Measurements from ENCODE around the gene RBMX. TPM values are rescaled to one million over a fixed set of nuclear protein-coding genes. Genes with fewer than 3 reads are reported as not detected.

The RBMX gene
- total RNA-seq, 1 donor from 2014 or later: 133 TPM

GRCh38 chrX:136867518-136867917 lies 13.0 kb downstream of the RBMX start:
- H3K27ac ChIP-seq (ENCODE audit: low read depth, low read length): no peak overlapping the region
- no peaks in the 10 kb centered on the region for H3K9me3 ChIP-seq (ENCODE audit: insufficient read depth, low read depth, low read length)
- H3K4me1 ChIP-seq (ENCODE audit: insufficient read depth, low read length): no peaks in the 10 kb centered on the region
- H3K4me2 ChIP-seq (ENCODE audit: low read length): no peak overlapping the region
- peaks cover 42% of the 10 kb centered on the region for H3K79me2 ChIP-seq (ENCODE audit: insufficient read depth, low read length)
- Mint-ChIP-seq H3K27me3 (ENCODE audit: low read depth, unreplicated experiment) (no peaks in the 10 kb centered on the region), H3K4me3 (ENCODE audit: unreplicated experiment) (no peak overlapping the region), H3K9me3 (ENCODE audit: unreplicated experiment) (no peaks in the 10 kb centered on the region), H3K4me1 (ENCODE audit: low read depth, unreplicated experiment) (peaks cover 2% of the 10 kb centered on the region), H3K27ac (ENCODE audit: unreplicated experiment) (no peak overlapping the region), H3K36me3 (ENCODE audit: low read depth, unreplicated experiment) (no peaks in the 10 kb centered on the region)
- FAIRE-seq (peak; percentile 41), DNase-seq (ENCODE audit: low read depth) (no peak)
- no peak overlapping the region for H3K9ac ChIP-seq (ENCODE audit: low read length)
- H3K36me3 ChIP-seq (ENCODE audit: insufficient read depth, low read length): peaks cover 44% of the 10 kb centered on the region
- TF ChIP-seq CTCF (IDR thresholded peaks at IDR 0.05; ENCODE audit: insufficient read depth, low read depth, low read length) (no peak), EZH2 (IDR thresholded peaks at IDR 0.05; ENCODE audit: insufficient read depth, low read length) (no peak)
- no peak overlapping the region for H2AFZ ChIP-seq (ENCODE audit: low read depth, low read length)
- H3K27me3 ChIP-seq (ENCODE audit: insufficient read depth, low read length): no peaks in the 10 kb centered on the region
- peaks cover 42% of the 10 kb centered on the region for H4K20me1 ChIP-seq (ENCODE audit: insufficient read depth, low read length)
- no peak overlapping the region for H3K4me3 ChIP-seq (ENCODE audit: insufficient read depth, low read depth, low read length)

GRCh38 chrX:136867096-136867491 lies 13.4 kb downstream of the RBMX start:
- Histone ChIP-seq H3K79me2 (ENCODE audit: insufficient read depth, low read length) (peaks cover 38% of the 10 kb centered on the region), H3K4me3 (ENCODE audit: insufficient read depth, low read depth, low read length) (no peak overlapping the region), H3K27ac (ENCODE audit: low read depth, low read length) (no peak overlapping the region), H3K27me3 (ENCODE audit: insufficient read depth, low read length) (no peaks in the 10 kb centered on the region), H3K4me2 (ENCODE audit: low read length) (no peak overlapping the region), H4K20me1 (ENCODE audit: insufficient read depth, low read length) (peaks cover 38% of the 10 kb centered on the region), H3K4me1 (ENCODE audit: insufficient read depth, low read length) (no peaks in the 10 kb centered on the region), H3K9ac (ENCODE audit: low read length) (no peak overlapping the region), H3K36me3 (ENCODE audit: insufficient read depth, low read length) (peaks cover 43% of the 10 kb centered on the region), H3K9me3 (ENCODE audit: insufficient read depth, low read depth, low read length) (no peaks in the 10 kb centered on the region), H2AFZ (ENCODE audit: low read depth, low read length) (no peak overlapping the region)
- Mint-ChIP-seq H3K4me1 (ENCODE audit: low read depth, unreplicated experiment) (peaks cover 2% of the 10 kb centered on the region), H3K27me3 (ENCODE audit: low read depth, unreplicated experiment) (no peaks in the 10 kb centered on the region), H3K4me3 (ENCODE audit: unreplicated experiment) (no peak overlapping the region), H3K27ac (ENCODE audit: unreplicated experiment) (no peak overlapping the region), H3K9me3 (ENCODE audit: unreplicated experiment) (no peaks in the 10 kb centered on the region), H3K36me3 (ENCODE audit: low read depth, unreplicated experiment) (no peaks in the 10 kb centered on the region)
- DNase-seq (ENCODE audit: low read depth) (no peak), FAIRE-seq (no peak)
- no peak for TF ChIP-seq CTCF (IDR thresholded peaks at IDR 0.05; ENCODE audit: insufficient read depth, low read depth, low read length)
- TF ChIP-seq EZH2 (IDR thresholded peaks at IDR 0.05; ENCODE audit: insufficient read depth, low read length): no peak

- TF ChIP-seq EZH2 (IDR thresholded peaks at IDR 0.05; ENCODE audit: insufficient read depth, low read length): no peak
- no peak for TF ChIP-seq CTCF (IDR thresholded peaks at IDR 0.05; ENCODE audit: insufficient read depth, low read depth, low read length)
- H3K79me2 ChIP-seq (ENCODE audit: insufficient read depth, low read length): peaks cover 34% of the 10 kb centered on the region
- H3K36me3 ChIP-seq (ENCODE audit: insufficient read depth, low read length): peaks cover 42% of the 10 kb centered on the region
- Mint-ChIP-seq H3K4me1 (ENCODE audit: low read depth, unreplicated experiment) (peaks cover 2% of the 10 kb centered on the region), H3K4me3 (ENCODE audit: unreplicated experiment) (no peak overlapping the region), H3K27me3 (ENCODE audit: low read depth, unreplicated experiment) (no peaks in the 10 kb centered on the region), H3K36me3 (ENCODE audit: low read depth, unreplicated experiment) (no peaks in the 10 kb centered on the region), H3K9me3 (ENCODE audit: unreplicated experiment) (no peaks in the 10 kb centered on the region), H3K27ac (ENCODE audit: unreplicated experiment) (peak overlapping the region; percentile 9)
- FAIRE-seq (no peak), DNase-seq (ENCODE audit: low read depth) (no peak)
- H3K4me1 ChIP-seq (ENCODE audit: insufficient read depth, low read length): no peaks in the 10 kb centered on the region
- H3K9ac ChIP-seq (ENCODE audit: low read length): no peak overlapping the region
- no peak overlapping the region for H3K27ac ChIP-seq (ENCODE audit: low read depth, low read length)
- H3K4me3 ChIP-seq (ENCODE audit: insufficient read depth, low read depth, low read length): no peak overlapping the region
- H3K27me3 ChIP-seq (ENCODE audit: insufficient read depth, low read length): no peaks in the 10 kb centered on the region
- H3K9me3 ChIP-seq (ENCODE audit: insufficient read depth, low read depth, low read length): no peaks in the 10 kb centered on the region
- peaks cover 34% of the 10 kb centered on the region for H4K20me1 ChIP-seq (ENCODE audit: insufficient read depth, low read length)
- H3K4me2 ChIP-seq (ENCODE audit: low read length): no peak overlapping the region
- H2AFZ ChIP-seq (ENCODE audit: low read depth, low read length): no peak overlapping the region
Observed at GRCh38 chrX:136866337-136867095, 14.0 kb downstream of the RBMX start.

Data from astrocyte (in vitro differentiated cells and primary cell).